ENCODE results near the gene NRAP.

DNA sequence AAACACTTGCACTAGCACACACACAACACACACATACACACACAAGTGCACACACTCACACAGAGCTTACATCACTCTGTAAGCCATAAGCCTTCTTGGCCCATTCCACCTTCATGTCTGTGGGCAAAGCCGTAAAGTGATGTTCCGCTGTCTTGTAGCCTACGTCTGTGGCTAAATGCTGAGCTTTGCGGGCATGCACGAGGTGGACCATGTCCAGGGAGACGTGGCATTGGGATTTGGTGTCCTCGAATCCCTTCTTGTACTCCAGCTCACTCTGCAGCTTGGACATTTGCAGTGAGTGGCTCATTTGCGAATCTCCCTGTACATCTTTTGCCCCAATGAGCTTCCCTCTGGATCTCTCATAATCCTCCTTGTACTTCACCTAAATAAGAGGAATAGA is 42.0 kb downstream of the NRAP start:
- TF ChIP-seq EZH2 (IDR thresholded peaks at IDR 0.05; ENCODE audit: low read depth) (no peak), CTCF (conservative IDR thresholded peaks at IDR 0.05) (no peak)
